AG04450 (cell line): ENCODE measurements around the gene TK1. TPM values are rescaled to one million over a fixed set of nuclear protein-coding genes. Genes with fewer than 3 reads are reported as not detected.

Experiments used
- CTCF ChIA-PET: fragments of 300-600, 350-600 bp; formaldehyde crosslinking; extraction: SDS; loops from one replicate; lab custom pipeline; 2022; ENCODE audit warnings: antibody characterized with exemption, inconsistent platforms; lab: Charles Lee
- POLR2A ChIA-PET: fragments of 350-600 bp; formaldehyde crosslinking; extraction: SDS; loops from one replicate; lab custom pipeline; 2021; ENCODE audit warnings: antibody characterized with exemption, inconsistent platforms; lab: Yijun Ruan, JAX
- DNase-seq: peaks from one replicate; pipeline ENCODE4 v3.0.0-alpha.2; 2011; ENCODE audit warnings: low read depth, low spot score
- H3K27ac ChIP-seq: one replicate; pipeline ENCODE4 v1.5.1; 2012; ENCODE audit warnings: low read depth, low read length, control low read depth
- H3K27me3 ChIP-seq: one replicate; pipeline ENCODE4 v1.6.0; 2012; ENCODE audit warnings: low read length; ENCODE audit not compliant: control insufficient read depth, insufficient read depth
- H3K4me3 ChIP-seq: 2 replicates; pipeline ENCODE4 v1.5.1; 2011; ENCODE audit warnings: mild to moderate bottlenecking, low read depth, low read length, control low read depth
- H3K9me3 ChIP-seq: 2 replicates; pipeline ENCODE4 v1.5.1; 2012; ENCODE audit warnings: low read length; ENCODE audit not compliant: control insufficient read depth, insufficient read depth
- CTCF ChIP-seq: IDR thresholded peaks from 2 replicates; pipeline ENCODE4 v1.5.1; 2011; ENCODE audit warnings: low read depth, low read length, control low read depth, inconsistent platforms
- polyA plus RNA-seq: library from polyadenylated mRNA; depleted of rRNA; stranded (reverse); fragments of >200 nt; gene quantifications from 2 replicates; pipeline ENCODE4 v1.2.3, GENCODE V29; 2011

TK1 gene
- polyA plus RNA-seq, 1 experiment: 27.1 TPM

- H3K27me3 ChIP-seq: no peaks in the 10 kb centered on the region
- ChIA-PET CTCF (interaction anchor here (1.2 kb wide), 1 partner anchor 33 kb away, joined by 3 read pairs; no protein-coding TSS in a partner anchor), POLR2A (no interaction called here)
- TF ChIP-seq CTCF: no peak
- DNase-seq: no peak
- no peaks in the 10 kb centered on the region for H3K9me3 ChIP-seq
- no peak overlapping the region for H3K4me3 ChIP-seq
- no peak overlapping the region for H3K27ac ChIP-seq
These were observed 32.7 kb upstream of the TK1 start for GRCh38 chr17:78219396-78220150.

- CTCF ChIA-PET: no interaction called here
- POLR2A ChIA-PET: no interaction called here
These were observed 27.8 kb upstream of the TK1 start for GRCh38 chr17:78214706-78215061.

GRCh38 chr17:78214016-78214705, 27.3 kb upstream of the TK1 start, which contains the start of gene BIRC5:
BIRC5 (plus strand) TSS chr17:78214253; CDS start chr17:78214317, 64 bp downstream.
- peak; percentile 23 for DNase-seq
- no peak for TF ChIP-seq CTCF
- Histone ChIP-seq H3K4me3 (peak within 1 kb of the TSS; percentile 79), H3K27ac (peak within 1 kb of the TSS; percentile 2), H3K9me3 (no peaks in the 10 kb centered on the region; the same call in 1 of the 2 replicates), H3K27me3 (no peaks in the 10 kb centered on the region)
- POLR2A ChIA-PET: no interaction called here
- CTCF ChIA-PET: no interaction called here

More at GRCh38 chr17:78214706-78215061, 27.8 kb upstream of the TK1 start:
- no peak overlapping the region for H3K27ac ChIP-seq
- no peaks in the 10 kb centered on the region for H3K27me3 ChIP-seq
- TF ChIP-seq CTCF: no peak
- H3K9me3 ChIP-seq: no peaks in the 10 kb centered on the region; the same call in 1 of the 2 replicates
- H3K4me3 ChIP-seq: peak overlapping the region; percentile 79
- no peak for DNase-seq

- Histone ChIP-seq H3K9me3 (no peaks in the 10 kb centered on the region; the same call in 1 of the 2 replicates), H3K27me3 (no peaks in the 10 kb centered on the region), H3K4me3 (no peak overlapping the region), H3K27ac (no peak overlapping the region)
- ChIA-PET CTCF (no interaction called here), POLR2A (no interaction called here)
- no peak for DNase-seq
- TF ChIP-seq CTCF: no peak
These were observed 24.2 kb upstream of the TK1 start for GRCh38 chr17:78211032-78211431.

- Histone ChIP-seq H3K9me3 (no peaks in the 10 kb centered on the region; the same call in 1 of the 2 replicates), H3K27me3 (no peaks in the 10 kb centered on the region), H3K27ac (no peak overlapping the region), H3K4me3 (no peak overlapping the region)
- ChIA-PET CTCF (no interaction called here), POLR2A (no interaction called here)
- DNase-seq: no peak
- no peak for TF ChIP-seq CTCF
These were observed 23.3 kb upstream of the TK1 start for GRCh38 chr17:78210111-78210510.
